NCI-H774 (cell line): ENCODE measurements around the gene ORC1.
"Not testable (repeated sequence)": the region's sequence is repeated elsewhere in the genome, so short reads cannot be mapped to it uniquely, and the experiment has no call there.

ENCODE experiments used
- DNase-seq: peaks from one replicate; lab custom pipeline; 2025; lab: John Stamatoyannopoulos, UW

Gene ORC1

DNA sequence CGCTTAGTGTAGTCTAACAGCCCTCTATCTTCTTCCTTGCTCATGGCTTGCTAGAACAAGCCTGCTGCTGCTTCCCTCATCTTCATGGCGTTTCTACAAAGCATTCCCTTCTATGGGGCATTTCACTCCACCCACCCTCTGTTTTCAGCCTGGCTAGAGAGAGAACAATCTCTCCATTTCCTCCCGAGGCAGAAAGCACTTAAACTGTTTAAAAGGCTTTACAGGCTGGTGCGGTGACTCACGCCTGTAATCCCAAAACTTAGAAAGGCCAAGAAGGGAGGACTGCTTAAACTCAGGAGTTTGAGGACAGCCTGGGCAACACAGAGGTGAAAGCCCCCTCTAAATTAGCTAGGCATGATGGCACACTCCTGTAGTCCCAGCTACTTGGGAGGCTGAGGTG is 17.8 kb downstream of the ORC1 start:
- DNase-seq = no peak

DNA sequence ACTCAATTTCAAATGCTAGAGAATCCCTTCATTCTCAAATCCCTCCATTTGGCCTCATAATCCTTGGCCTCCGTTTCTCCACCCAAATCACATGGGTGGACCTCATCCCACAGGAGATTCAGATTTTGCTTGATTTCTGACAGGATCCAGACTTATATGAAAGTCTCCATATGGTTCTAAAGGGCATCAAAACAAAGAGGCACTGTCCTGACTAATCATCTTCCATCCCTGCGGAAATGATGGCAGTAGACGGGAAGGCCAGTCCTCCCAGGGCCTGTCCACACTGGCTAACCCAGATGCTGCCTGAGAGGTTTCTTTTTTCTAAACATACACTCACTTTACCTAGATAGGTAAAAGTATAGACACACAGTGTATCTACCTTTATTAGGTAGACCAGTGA is 18.8 kb downstream of the ORC1 start:
- DNase-seq = no peak

DNA sequence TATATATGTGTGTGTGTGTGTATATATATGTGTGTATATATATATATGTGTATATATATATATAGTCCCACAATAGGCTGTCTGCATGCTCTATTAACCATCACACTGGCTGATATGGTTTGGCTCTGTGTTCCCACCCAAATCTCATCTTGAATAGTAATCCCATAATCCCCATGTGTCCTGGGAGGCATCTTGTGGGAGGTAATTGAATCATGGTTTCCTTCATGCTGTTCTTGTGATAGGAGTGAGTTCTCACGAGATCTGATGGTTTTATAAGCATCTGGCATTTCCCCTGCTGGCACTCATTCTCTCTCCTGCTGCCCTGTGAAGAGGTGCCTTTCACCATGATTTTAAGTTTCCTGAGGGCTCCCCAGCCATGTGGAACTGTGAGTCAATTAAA is 34.4 kb downstream of the ORC1 start:
- not testable (repeated sequence) for DNase-seq

DNA sequence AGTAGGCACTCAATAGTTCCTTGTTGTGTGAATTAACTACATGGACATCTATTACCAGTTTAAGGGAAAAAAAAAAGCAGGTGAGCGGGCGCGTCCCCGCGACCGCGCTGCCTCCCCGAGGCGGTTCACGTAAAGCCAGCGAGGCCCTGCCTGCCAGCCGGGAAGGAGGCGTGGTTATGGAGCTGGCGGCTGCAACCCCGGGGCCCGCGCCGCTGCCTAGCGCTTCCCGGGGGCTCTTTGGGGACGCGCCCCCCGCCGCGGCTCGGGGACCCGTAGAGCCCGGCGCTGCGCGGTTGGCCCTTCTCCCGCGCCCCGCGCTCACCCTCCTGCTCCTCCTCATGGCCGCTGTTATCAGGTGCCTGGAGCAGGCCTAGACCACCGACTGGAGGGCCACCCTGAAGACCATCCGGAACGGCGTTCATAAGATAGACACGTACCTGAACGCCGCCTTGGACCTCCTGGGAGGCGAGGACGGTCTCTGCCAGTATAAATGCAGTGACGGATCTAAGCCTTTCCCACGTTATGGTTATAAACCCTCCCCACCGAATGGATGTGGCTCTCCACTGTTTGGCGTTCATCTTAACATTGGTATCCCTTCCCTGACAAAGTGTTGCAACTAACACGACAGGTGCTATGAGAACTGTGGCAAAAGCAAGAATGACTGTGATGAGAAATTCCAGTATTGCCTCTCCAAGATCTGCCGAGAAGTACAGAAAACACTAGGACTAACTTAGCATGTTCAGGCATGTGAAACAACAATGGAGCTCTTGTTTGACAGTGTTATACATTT is 35.6 kb downstream of the ORC1 start:
- peak; percentile 86 for DNase-seq

DNA sequence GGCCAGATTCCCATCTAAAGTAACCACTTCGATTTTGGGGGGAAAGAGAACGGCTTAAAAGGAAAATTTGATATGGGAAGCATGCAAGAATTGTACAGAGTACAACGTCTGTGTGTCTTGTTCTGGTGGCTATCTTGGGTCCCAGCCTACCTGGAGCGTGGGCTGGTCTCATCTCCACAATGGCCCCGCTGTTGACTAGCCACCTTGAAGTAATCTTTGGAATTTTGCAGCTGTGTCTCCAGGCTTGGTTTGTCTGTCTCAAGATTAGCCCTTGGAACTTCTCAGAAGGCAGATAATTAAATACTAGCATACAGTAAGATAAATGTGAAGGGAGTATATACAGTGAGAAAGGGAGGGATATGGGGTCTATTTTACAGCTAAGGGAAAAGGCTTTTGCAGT is 37.0 kb downstream of the ORC1 start:
- DNase-seq = no peak

DNA sequence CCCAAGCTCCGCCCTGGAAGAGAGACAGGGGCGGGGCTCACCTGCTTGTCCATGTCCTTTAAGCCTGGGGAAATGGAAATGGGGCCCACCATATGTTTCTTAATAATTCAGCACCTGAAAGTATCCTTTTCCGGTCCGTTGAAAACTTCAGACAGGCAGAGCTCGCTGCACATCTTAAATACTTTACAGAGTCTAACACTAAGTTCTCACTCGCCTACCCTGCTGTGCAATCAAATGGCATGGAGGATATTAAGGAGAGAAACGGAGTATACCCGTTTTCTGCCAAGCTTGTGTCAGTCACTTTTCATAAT is 37.8 kb downstream of the ORC1 start:
- DNase-seq = no peak

DNA sequence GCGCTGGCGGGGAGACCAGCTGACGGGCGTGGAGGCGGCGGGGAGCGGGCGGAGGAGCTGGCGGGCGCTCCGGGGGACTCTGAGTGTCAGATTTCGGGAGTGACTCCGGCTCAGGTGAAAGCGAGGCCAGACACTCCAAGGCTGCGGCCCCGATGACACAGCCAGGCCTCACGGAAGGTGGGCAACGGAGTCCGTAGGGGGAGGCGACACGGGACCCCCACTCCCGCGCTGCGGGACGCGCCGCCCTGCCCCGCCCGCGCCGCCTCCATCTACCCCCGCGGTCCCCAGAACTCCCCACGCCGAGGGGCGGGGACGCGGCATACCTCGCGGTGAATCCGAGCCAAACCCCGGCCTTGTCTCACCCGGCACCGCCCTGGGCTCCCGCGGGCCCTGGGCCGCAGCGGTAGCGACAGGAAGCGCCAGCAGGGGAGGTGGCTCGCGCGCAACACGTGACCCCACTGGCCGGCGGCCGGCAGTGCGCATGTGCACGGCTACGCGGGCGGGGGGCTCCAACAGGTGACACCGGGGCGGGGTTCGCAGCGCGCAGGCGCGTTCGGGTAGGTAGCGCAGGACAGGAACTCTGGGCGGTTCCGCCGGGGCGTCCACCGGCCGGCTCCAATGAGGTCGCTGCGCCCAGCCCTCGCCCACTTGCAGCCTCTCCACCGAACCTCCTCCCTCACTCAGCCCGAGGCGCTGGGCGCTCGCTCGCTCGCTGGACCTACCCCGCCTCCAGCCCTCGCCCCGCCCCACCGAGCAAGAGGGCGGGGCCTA is 38.3 kb downstream of the ORC1 start, which contains the start of gene CC2D1B:
Gene CC2D1B (minus strand): TSS at position 460 of the 771 bp plus-strand sequence. CDS start 1,585 bp downstream, outside the sequence.
- peak; percentile 100 for DNase-seq

DNA sequence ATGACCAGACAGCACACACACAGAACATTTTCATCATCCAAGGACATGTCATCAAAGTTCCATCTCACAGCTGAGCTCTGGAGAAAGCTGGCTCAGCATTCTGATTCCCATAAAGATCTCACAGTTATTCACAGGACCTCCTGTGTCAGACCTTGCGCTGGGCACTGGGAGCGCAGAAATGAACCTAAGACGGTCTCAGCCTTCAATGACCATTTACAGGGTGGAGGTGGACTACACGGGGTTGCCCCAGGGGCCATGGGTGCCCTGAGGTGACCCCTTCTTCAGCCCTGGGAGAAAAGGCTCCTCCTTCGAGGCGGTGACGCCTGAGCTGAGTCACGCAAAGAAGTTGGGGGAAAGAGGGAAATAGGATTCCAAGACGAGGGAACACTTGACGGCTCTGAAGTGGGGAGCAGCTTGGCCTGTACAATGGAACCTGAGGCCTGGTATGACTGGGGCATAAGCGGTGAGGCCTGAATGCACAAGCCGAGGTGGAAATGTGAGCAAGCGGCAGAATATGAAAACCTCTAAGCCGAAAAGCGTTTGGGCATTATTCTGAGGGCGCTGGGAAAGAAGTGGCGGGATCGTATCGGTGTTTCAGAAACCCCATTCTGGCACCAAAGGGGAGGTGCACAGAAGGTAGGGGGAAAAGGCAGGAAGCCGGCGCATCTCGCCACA is 39.0 kb downstream of the ORC1 start:
- DNase-seq = no peak

DNA sequence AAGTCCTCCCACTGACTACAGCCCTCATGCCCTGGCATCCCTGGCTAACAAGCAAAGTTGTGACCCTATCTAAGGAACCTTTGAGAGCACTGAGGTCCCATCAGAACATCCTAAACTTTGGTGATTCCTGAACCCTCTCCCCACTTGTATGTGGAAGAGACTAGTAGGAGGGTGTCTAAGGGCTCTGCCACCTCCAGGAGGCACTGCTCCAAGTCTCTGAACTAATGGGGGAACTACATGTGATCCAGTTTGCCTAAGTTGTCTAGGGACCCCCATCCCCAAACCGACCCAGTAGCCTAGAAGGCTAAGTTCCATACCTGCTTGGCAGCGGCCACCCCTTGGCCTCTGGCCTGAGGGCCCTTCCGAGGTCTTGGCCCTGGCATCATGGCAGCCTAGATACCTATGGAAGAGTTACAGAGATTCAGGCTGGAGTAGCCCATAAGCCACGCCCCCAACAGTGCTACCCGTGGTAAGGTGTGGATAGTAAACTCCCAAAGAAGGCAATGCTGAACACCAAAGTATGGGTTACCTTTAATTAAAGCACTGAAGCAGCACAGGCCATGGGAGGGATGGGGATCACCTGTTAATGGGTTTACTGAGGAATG is 39.9 kb downstream of the ORC1 start:
- no peak for DNase-seq

DNA sequence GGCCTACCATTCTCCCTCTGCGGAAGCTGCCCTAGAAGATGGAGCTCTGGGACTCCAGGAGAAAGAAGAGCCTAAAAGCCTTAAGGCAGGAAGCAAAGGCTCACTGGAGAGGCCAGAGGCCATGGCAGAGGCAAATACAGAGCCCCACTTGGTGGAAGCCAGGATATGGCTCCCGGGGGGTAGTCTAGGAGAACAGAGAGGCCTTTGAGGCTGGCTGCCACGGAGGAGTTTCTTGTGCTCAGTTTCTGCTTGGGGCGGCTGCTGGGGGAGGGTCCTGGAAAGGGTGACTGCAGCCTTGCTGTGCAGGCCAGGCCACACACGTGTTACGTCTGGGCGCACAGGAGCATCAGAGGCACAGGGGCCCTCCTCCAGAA is 43.6 kb downstream of the ORC1 start:
- DNase-seq = no peak

DNA sequence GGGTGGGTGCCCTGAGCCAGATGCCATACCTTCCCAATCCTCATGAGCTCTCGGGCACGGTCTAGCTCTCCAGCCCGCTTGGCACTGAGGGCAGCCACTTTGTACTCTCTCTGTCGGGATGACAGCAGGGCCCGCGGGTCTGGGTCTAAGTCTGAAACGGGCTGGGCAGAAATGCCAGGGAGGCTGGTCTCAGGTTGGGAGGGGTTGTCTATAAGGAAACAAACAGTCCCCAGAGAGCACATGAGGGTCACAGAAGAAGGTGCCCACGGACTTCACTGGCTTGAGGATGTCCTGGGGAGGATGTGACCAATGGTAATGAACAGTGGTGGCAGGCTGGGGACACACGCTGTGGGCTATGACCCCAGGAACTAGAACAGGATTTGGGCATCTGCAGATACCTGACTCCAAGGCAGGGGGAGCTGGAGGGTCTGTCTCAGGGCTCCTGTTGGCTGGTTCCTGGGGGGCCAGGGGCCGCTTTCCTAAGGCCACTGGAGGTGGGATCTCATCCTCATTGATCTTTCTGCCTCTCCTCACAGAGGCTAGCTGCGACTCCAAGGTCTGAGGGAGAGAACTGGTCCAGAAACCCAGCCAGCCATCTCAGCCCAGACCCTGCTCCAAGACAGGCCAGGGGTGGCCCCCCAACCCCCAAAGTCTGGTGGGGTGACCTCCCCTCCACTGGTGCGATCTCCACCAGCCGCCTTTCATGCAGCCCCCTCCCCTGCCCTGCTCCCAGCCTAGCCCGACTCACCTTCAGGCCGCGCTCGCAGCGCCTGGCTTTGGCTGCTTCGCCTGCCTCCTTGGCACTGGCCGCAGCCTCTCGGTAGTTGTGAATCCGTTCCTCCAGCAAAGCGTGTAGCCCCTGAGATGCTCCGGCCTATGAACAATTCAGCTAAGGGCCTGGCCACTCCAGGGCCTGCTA is 44.3 kb downstream of the ORC1 start:
- DNase-seq = no peak

DNA sequence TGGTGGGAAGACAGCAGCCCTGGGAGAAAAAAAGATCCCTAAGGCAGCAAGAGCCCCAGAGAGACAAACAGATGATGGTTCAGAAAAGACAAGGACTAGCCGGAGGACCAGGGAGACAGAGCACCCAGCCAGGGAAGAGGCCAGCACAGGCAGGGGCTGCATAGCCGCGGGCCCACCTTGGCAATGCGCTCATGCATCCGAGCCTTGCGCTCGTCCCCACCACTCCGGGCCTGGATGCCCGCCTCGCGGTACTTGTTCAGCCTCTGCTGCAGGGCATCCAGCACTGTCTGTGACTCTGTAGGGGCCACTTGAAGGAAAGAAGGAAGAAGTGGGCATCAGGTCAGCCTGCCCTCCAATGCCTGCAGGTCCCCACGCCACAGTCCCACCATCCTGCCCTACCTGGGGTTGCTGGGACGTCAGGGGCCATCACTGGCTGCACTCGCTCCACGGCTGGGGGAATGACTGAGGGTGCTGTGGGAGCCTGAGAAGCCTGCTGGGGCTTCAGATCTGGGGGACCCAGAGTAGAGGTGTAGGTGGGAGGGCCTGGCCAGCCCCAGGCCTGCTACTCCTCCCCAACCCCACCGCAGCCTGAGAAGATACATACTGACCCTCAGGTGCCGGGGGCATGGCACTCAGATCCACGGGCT is 45.2 kb downstream of the ORC1 start:
- DNase-seq = no peak

DNA sequence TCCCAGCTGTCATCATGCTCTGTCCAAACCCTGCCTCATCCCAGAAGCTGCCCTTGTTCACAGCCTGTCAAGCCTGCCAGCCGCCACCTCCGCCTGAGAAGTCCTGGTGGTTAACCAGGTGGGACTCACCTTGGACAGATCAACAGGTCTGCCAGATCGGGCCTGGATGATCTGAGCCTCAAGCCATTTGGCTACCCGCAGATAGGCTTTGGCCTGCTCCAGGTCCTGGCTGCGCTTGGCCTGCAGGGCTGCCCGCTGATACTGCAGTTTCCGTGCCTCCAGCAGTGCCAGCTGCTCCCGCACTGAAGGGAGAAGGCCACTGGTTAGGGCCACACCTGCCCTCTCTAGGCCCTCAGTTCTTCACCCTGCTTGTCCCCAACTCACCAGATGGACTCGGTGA is 46.8 kb downstream of the ORC1 start:
- no peak for DNase-seq

DNA sequence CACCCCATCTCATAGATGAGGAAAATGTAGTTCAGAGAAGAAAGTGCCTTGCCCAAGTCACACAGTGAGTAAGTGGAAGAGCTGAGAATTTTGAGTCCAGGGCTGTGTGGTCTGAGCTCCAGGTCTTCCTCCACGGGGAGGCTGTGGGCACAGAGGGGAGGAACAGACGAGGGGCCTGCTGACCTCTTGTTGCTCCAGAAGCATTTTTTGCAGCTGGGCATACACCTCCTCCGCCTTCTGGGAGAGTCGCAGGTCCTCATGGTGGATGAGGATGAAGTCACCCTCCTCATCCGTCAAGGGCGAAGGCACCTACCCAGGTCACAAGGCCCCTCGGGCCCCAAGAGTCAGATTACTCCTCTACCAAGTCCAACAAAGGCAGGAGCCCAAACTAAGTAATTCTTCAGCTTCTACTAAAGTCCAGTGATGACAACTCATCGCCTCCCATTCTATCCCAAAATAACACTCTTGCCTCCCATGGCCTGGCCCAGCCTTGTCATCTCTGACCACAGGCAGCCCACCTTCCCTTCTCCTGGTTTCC is 47.3 kb downstream of the ORC1 start:
- no peak for DNase-seq

DNA sequence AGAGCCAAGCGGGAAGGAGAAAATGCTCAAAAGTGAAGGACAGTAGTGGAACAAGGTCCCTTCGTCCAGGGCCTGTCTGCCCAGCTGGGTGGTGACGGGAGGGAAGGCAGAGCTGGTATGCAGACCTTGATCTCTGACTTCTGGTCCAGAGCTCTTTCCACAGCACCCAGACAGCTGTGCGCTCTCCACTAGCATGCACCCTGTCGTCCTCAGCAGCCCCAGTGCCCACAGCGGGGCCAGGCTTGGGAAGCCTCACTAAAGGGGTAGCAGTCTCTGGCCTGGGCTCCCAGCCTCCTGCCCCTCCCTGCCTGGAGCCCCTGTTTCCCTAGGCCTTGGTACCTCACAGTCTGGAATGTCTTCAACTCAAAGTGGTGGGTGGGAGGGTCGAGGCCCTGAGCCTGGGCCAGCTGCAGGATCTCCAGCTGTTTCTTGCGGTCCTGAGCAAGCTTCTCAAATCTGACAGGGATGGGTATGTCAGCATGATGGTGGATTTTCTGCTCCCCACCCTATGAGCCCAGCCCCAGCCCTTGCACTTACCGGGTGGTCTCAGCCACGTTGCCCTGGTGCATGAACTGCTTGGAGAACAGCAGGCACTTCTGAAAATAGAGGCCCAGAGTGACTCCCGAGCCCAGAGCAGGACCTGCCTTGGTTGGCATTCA is 48.2 kb downstream of the ORC1 start:
- no peak for DNase-seq

DNA sequence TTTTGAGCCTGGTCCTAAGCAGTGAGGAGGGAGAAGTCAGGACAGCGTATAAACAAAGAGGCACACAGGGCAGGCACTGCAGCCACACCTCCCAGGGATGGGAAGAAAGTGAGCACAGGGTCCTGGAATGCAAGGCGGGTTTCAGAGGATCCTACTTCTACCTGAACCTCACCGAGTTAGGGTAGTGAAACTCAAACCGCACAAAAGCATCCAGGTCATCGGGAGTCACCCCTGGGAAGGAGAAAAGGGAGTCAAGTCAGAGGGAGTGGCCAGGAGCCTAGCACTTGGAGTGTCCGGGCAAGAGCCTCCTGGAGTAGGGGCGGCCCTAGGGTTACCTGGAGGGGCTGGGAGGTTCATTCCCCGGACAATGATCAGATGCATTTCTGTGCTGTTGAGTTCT is 48.8 kb downstream of the ORC1 start:
- DNase-seq = no peak

DNA sequence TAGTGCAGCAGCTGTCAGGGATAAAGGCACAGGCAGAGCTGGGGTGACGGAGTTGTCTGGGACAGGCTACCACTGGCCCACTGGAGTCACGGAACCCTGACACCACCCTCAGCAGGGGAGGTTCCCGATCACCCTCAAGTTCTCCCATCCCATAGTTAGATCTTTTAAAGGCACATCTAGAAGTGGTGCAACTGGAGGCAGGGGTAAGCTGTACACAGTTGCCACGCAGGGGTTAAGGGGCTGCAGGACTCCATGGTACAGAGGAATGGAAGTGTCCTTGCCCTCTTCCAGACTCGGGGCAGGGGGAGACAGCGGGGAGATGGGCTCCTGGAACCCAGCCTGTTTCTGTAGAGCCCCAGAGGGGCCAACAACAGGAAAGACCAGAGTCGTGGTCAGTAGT is 51.5 kb downstream of the ORC1 start:
- no peak for DNase-seq

DNA sequence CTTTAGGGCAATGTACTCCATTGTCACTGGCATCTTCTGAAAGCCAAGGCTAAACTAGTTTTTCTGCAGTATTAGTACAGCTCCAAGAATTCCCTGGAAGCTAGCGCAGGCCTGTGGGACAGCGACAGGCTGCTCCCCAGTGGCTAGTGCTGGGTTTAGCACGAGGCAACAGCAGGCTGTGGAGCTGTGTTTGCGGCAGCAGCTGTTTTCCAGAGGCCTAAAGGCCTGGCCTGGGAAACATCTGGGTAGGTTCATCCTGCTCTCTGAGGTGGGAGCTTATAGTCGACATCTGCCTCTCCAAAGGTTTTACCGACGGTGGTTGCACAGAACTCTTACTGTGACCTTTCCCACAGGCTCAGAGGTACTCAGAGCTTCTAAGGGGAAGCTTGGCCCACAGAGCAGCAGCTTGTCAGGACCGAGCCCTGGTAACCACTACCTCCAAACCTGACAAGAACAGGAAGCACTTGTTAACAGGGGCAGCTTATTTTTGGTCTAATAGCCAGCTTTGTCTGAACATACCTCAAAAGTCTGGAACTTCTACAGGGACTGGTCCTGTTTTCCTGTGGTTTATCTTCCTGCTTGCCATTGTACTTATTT is 55.4 kb downstream of the ORC1 start:
- DNase-seq = peak; percentile 3

DNA sequence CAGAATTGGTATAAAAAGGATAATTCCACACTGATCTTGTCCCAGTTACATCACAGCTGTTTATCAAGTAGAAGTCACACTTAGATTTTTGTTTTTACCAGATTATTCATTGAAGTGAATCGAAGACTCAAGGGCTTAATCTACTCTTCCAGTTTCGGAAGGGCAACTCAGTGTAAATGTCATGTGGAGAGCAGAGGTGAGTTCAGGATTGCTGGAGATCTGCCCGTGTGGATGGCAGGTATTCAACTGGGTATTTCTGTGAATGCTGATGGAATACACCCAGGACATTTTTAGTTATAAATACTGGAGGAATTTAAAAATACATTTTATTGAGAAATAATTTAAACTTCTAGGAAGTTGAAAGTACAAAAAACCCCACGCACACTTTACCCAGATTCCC is 57.6 kb downstream of the ORC1 start:
- no peak for DNase-seq

DNA sequence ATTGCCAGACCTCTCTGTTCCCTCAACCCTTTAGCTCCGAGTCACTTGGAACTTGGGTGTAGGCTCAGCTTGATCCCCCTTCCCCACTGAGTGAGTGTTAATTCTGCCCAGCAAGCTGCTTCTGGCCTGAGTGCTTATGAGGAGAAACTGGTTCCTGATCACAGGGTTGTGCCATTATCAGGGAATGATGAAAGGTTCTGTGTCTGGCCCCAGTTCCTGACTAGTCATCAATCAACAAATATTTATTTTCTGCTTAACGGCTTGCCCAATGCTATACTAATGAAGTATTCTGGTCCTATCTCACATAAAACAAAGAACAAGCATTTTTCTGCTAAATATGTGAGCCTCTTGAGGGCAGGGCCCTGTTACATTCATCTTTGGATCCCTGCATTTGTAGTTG is 59.0 kb downstream of the ORC1 start:
- no peak for DNase-seq
